Activated CD8-positive, alpha-beta memory T cell treated with anti-CD3 and anti-CD28 coated beads, Interleukin-2, amount 10 ng/mL, durations not matched to agents 7 days and 5 days (primary cell): ENCODE measurements around the gene FCER2. TPM values are rescaled to one million over a fixed set of nuclear protein-coding genes. Genes with fewer than 3 reads are reported as not detected.

Experiments used
- ATAC-seq: fragments of 150-1000 bp; cut with Tn5 transposase; one replicate; pipeline ENCODE4 v1.10.0; 2021; ENCODE audit warnings: moderate library complexity
- CTCF ChIA-PET: fragments of 350-600 bp; sonication (Branson Sonifier 250); formaldehyde crosslinking; loops from one replicate; lab custom pipeline; 2021; ENCODE audit warnings: antibody characterized with exemption; lab: Charles Lee
- DNase-seq: peaks from one replicate; pipeline ENCODE4 v3.0.0-alpha.2; 2020
- H3K27ac Mint-ChIP-seq: one replicate; pipeline ENCODE4 v1.8.0; 2021; ENCODE audit warnings: mild to moderate bottlenecking, mixed read lengths
- H3K27me3 Mint-ChIP-seq: one replicate; pipeline ENCODE4 v1.8.0; 2021; ENCODE audit warnings: mixed read lengths
- H3K36me3 Mint-ChIP-seq: one replicate; pipeline ENCODE4 v1.8.0; 2021; ENCODE audit warnings: mild to moderate bottlenecking, mixed read lengths
- H3K4me1 Mint-ChIP-seq: one replicate; pipeline ENCODE4 v1.8.0; 2021; ENCODE audit warnings: mixed read lengths
- H3K4me3 Mint-ChIP-seq: one replicate; pipeline ENCODE4 v1.8.0; 2021; ENCODE audit warnings: mild to moderate bottlenecking, moderate library complexity, mixed read lengths
- H3K9me3 Mint-ChIP-seq: one replicate; pipeline ENCODE4 v1.8.0; 2022; ENCODE audit warnings: low read depth, mixed read lengths
- total RNA-seq, 2 experiments: library from RNA; stranded (reverse); gene quantifications; one replicate each; pipeline ENCODE4 v1.2.3, GENCODE V29; 2021

The FCER2 gene
- total RNA-seq, 2 experiments from 2014 or later = 0.23 TPM; not detected in 1

GRCh38 chr19:7739801-7740681, 38.1 kb upstream of the FCER2 start:
- Mint-ChIP-seq H3K27ac (no peak overlapping the region), H3K9me3 (no peaks in the 10 kb centered on the region), H3K4me1 (no peaks in the 10 kb centered on the region), H3K4me3 (no peak overlapping the region), H3K36me3 (no peaks in the 10 kb centered on the region), H3K27me3 (peaks cover 33% of the 10 kb centered on the region)
- CTCF ChIA-PET = interaction anchor here (0.5 kb wide), 1 partner anchor 1966 kb away, joined by 3 read pairs; no protein-coding TSS in a partner anchor
- ATAC-seq (no peak), DNase-seq (no peak)

DNA sequence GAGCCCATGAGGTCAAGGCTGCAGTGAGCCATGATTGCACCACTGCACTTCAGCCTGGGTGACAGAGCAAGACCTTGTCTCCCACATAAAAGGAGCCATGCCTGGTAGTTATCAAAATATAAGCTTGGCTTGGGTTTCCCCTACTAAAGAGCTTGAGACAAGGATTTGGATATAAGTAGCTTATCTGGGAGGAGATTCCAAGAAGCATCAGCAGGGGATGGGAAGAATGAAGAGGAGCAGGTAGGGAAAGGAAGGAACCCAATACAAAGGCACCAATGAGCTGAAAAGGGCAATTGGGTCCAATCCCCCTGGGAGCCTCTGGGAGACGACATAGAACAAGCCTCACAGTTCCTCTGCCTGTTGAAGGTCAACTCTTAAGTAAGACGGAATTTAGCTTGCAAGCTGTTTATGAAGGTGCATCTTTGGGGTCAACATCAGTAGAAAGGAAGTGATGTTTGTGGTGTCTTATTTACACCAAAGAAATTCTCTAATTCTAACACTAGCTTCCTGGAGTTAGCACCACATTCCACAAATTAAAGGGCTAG, 37.4 kb upstream of the FCER2 start:
- H3K27ac Mint-ChIP-seq = no peak overlapping the region
- no peaks in the 10 kb centered on the region for H3K4me1 Mint-ChIP-seq
- no peaks in the 10 kb centered on the region for H3K9me3 Mint-ChIP-seq
- peaks cover 33% of the 10 kb centered on the region for H3K27me3 Mint-ChIP-seq
- ATAC-seq = no peak
- CTCF ChIA-PET = interaction anchor here (0.5 kb wide), 1 partner anchor 1965 kb away, joined by 3 read pairs; no protein-coding TSS in a partner anchor
- no peak overlapping the region for H3K4me3 Mint-ChIP-seq
- no peaks in the 10 kb centered on the region for H3K36me3 Mint-ChIP-seq
- no peak for DNase-seq

DNA sequence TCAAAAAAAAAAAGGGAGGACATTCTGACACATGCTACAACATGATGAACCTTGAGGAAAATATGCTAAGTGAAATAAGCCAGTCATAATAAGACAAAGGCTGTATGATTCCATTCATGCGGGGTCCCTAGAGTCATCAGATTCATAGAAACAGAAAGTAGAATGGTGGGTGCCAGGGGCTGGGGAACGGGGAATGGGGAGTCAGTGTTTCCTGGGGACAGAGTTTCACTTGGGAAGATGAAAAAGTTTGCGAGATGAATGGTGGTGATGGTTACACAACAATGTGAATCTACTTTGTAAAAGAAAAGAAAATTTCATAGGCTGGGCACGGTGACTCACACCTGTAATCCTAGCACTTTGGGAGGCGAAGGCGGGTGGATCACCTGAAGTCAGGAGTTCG, 36.1 kb upstream of the FCER2 start:
- Mint-ChIP-seq H3K27ac (no peak overlapping the region), H3K9me3 (no peaks in the 10 kb centered on the region), H3K4me3 (no peak overlapping the region), H3K27me3 (peaks cover 32% of the 10 kb centered on the region), H3K36me3 (no peaks in the 10 kb centered on the region), H3K4me1 (no peaks in the 10 kb centered on the region)
- CTCF ChIA-PET = no interaction called here
- no peak for ATAC-seq
- DNase-seq = no peak

GRCh38 chr19:7737215-7737614, 35.3 kb upstream of the FCER2 start:
- Mint-ChIP-seq H3K27me3 (peaks cover 32% of the 10 kb centered on the region), H3K4me3 (no peak overlapping the region), H3K36me3 (no peaks in the 10 kb centered on the region), H3K27ac (no peak overlapping the region), H3K9me3 (no peaks in the 10 kb centered on the region), H3K4me1 (no peaks in the 10 kb centered on the region)
- ATAC-seq = no peak
- CTCF ChIA-PET = no interaction called here
- no peak for DNase-seq

- ATAC-seq = no peak
- H3K4me3 Mint-ChIP-seq = no peak overlapping the region
Observed at GRCh38 chr19:7736148-7736547, 34.2 kb upstream of the FCER2 start.

DNA sequence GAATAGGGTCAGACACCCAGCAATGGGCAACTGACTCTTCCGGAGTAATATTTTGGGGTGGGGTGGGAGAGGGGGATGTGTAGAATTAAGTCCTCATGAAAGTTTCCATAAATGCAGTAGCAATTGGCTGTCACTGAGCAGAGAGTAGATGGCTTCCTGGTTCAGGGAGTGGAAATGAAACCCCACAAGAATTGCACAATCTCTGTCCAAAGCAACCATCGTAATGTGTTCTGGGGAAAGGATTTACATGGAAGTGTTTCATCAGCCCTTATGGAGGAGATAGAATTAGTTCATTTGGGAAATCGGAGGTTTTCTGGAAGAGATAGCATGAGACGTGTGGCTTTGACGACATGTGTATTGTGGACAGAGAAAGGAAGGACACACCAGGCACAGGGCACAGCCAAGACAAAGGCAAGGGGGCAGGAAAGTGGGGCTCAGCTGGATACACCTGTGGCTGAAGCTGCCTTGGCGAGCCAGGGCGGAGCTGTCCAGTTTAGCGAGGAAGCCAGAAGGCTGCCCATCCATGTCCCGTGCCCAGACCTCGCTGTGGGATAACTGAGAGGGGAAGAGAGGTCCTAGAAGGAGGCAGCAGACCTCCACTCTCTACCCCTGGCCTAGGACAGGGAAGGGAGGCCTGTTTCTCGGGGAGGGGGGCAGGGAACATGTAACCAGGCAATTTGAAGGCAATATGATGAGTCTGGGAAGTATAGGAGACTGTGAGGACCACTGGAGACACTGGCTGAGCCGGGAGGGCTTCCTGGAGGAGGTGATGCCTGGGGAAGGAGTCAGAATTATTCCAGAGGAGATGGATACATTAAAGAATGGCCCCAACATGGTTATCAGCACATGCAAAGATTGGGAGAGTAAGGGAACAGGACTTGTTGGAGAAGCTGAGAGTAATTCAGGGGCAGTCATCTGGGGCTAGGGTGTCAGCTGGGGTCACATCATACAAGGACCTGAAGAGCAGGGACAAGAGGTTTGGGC, 32.6 kb upstream of the FCER2 start:
- ATAC-seq (no peak), DNase-seq (no peak)
- H3K36me3 Mint-ChIP-seq = no peaks in the 10 kb centered on the region
- no peak overlapping the region for H3K27ac Mint-ChIP-seq
- no peaks in the 10 kb centered on the region for H3K4me1 Mint-ChIP-seq
- peaks cover 41% of the 10 kb centered on the region for H3K27me3 Mint-ChIP-seq
- CTCF ChIA-PET = no interaction called here
- no peak overlapping the region for H3K4me3 Mint-ChIP-seq
- H3K9me3 Mint-ChIP-seq = no peaks in the 10 kb centered on the region

More at GRCh38 chr19:7736148-7736547, 34.2 kb upstream of the FCER2 start:
- Mint-ChIP-seq H3K4me1 (no peaks in the 10 kb centered on the region), H3K27me3 (peaks cover 36% of the 10 kb centered on the region), H3K9me3 (no peaks in the 10 kb centered on the region), H3K27ac (no peak overlapping the region), H3K36me3 (no peaks in the 10 kb centered on the region)
- CTCF ChIA-PET = no interaction called here
- no peak for DNase-seq

GRCh38 chr19:7733376-7733775, 31.4 kb upstream of the FCER2 start:
- Mint-ChIP-seq H3K4me3 (no peak overlapping the region), H3K9me3 (no peaks in the 10 kb centered on the region), H3K27ac (no peak overlapping the region), H3K4me1 (no peaks in the 10 kb centered on the region), H3K27me3 (peaks cover 52% of the 10 kb centered on the region), H3K36me3 (no peaks in the 10 kb centered on the region)
- CTCF ChIA-PET = no interaction called here
- ATAC-seq (no peak), DNase-seq (no peak)

DNA sequence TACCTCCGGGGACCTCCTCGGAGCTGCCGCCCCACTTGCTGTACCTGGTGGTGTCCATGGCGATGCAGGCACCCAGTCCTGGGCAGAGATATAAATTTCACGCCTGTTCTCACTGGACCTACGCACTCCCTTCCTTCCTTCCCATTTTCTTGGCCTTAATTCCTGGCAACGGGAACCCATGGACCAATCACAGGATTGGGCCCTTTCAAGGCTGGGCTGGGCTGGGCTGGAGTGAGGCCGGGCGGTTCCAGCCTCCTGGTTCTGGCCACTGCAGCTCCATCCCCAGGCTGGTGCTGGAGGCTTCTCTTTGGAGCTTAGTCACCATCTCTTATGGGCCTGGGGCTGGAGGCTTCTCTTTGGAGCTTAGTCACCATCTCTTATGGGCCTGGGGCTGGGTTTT, 30.1 kb upstream of the FCER2 start, which contains the start of gene CLEC4G:
Gene CLEC4G, minus strand, starts transcription at position 66 of the 400 bp plus-strand sequence. Its CDS starts 8 bp downstream, at position 58.
- Mint-ChIP-seq H3K9me3 (no peaks in the 10 kb centered on the region), H3K36me3 (no peaks in the 10 kb centered on the region), H3K27me3 (peaks cover 54% of the 10 kb centered on the region), H3K4me3 (no peak within 1 kb of the TSS), H3K4me1 (no peaks in the 10 kb centered on the region), H3K27ac (no peak within 1 kb of the TSS)
- CTCF ChIA-PET = no interaction called here
- DNase-seq (no peak), ATAC-seq (no peak)

DNA sequence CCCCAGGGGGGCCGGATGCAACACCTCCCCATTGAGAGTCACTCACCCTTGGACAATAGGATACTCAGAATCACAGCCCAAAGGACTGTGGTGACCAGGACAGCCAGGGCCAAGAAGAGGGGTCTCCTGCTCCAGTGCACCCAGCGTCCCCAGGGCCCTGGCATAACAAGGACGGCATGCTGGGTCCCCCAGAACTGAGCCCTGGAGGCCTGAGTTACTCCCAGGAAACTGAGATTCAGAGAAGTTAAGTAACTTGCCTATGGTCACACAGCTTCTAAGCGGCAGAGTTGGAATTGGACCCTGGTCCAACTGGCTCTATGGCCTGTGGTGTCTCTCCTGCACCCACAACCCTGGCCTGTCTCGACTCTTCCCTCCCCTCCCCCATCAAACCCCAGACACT, 29.7 kb upstream of the FCER2 start:
- ATAC-seq = no peak
- H3K27me3 Mint-ChIP-seq = peaks cover 52% of the 10 kb centered on the region
- CTCF ChIA-PET = no interaction called here

DNA sequence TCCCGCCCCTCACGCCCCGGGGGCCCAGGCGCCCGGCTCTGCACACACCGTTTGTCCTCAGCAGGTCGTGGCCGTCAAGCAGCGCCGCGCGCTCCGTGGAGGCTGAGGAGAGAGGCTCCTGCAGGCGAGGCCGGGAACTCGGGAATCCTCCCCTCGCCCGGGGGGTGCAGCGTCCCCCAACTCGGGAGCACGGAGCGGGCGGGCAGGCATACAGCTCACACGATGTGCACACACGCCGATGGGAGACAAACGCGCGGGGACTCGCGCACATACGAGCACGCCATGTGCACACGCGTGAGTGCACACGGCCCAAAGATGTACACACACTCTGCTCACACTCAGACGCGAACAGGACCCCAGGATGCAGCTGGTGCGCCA, 29.3 kb upstream of the FCER2 start:
- DNase-seq (no peak), ATAC-seq (no peak)
- Mint-ChIP-seq H3K9me3 (no peaks in the 10 kb centered on the region), H3K4me1 (no peaks in the 10 kb centered on the region), H3K27ac (no peak overlapping the region), H3K4me3 (no peak overlapping the region), H3K27me3 (peaks cover 48% of the 10 kb centered on the region), H3K36me3 (no peaks in the 10 kb centered on the region)
- CTCF ChIA-PET = no interaction called here

More for the DNA sequence above, 29.7 kb upstream of the FCER2 start:
- Mint-ChIP-seq H3K9me3 (no peaks in the 10 kb centered on the region), H3K4me1 (no peaks in the 10 kb centered on the region), H3K27ac (no peak overlapping the region), H3K4me3 (no peak overlapping the region), H3K36me3 (no peaks in the 10 kb centered on the region)
- no peak for DNase-seq

- H3K27me3 Mint-ChIP-seq = peaks cover 45% of the 10 kb centered on the region
- no peaks in the 10 kb centered on the region for H3K36me3 Mint-ChIP-seq
- no peaks in the 10 kb centered on the region for H3K9me3 Mint-ChIP-seq
- no peak for DNase-seq
- CTCF ChIA-PET = no interaction called here
- ATAC-seq = no peak
- H3K4me3 Mint-ChIP-seq = no peak overlapping the region
- no peak overlapping the region for H3K27ac Mint-ChIP-seq
- H3K4me1 Mint-ChIP-seq = no peaks in the 10 kb centered on the region
Observed at GRCh38 chr19:7730286-7731217, 28.6 kb upstream of the FCER2 start.

DNA sequence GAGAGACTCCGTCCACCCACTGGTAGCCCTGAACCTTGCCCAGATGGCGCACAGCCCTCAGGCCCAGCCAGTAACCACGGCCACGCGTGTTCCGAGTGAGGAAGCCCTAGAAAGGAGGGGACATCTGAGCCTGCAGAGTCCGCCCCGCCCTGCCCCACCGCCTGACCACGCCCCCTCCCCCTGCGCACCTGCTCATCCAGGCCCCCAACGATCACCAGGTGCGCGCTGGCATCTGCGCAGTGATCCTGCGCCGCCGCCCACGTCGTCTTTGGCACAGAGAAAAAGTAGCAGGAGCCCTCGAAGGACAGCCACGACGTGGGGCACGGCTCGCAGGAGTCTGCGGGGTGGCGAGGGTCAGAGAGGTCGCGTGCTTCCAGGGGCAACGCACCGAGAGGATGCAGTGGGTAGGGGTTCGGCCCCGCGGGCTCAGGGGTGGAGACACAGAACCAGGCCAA, 27.9 kb upstream of the FCER2 start:
- Mint-ChIP-seq H3K4me3 (no peak overlapping the region), H3K9me3 (no peaks in the 10 kb centered on the region), H3K27me3 (peaks cover 42% of the 10 kb centered on the region), H3K36me3 (no peaks in the 10 kb centered on the region), H3K27ac (no peak overlapping the region), H3K4me1 (no peaks in the 10 kb centered on the region)
- ATAC-seq (no peak), DNase-seq (no peak)
- CTCF ChIA-PET = no interaction called here
